IMR-90 (cell line): ENCODE results near the gene MYH11. TPM values are rescaled to one million over a fixed set of nuclear protein-coding genes. Genes with fewer than 3 reads are reported as not detected.

Experiments used
- ATAC-seq: fragments of 200-7000 bp; cut with Tn5 transposase; 2 replicates; pipeline ENCODE4 v1.9.1; 2020; ENCODE audit warnings: low read depth, mild to moderate bottlenecking, moderate library complexity
- BruUV-seq: library from RNA; stranded (reverse); fragments of 400-500 nt; replicated peaks from 2 replicates; lab custom pipeline; 2021; lab: Mats Ljungman, UMichigan
- CTCF ChIA-PET: fragments of 300-600 bp; formaldehyde crosslinking; extraction: SDS; loops from one replicate; lab custom pipeline; 2021; ENCODE audit warnings: antibody characterized with exemption; lab: Yijun Ruan, JAX
- POLR2A ChIA-PET: fragments of 300-600 bp; sonication (Branson Sonifier 250); formaldehyde crosslinking; loops from one replicate; lab custom pipeline; 2022; ENCODE audit warnings: antibody characterized with exemption; ENCODE audit not compliant: unreplicated experiment; lab: Charles Lee
- DNase-seq: peaks from one replicate; pipeline ENCODE4 v3.0.0; 2013
- H2AFZ ChIP-seq: replicated peaks from 2 replicates; pipeline ENCODE3; 2013; ENCODE audit warnings: low read length, mild to moderate bottlenecking; ENCODE audit not compliant: poor library complexity
- H2AK5ac ChIP-seq: 2 replicates; pipeline ENCODE4 v1.6.1; 2013; ENCODE audit warnings: low read depth, low read length, inconsistent platforms
- H2AK9ac ChIP-seq: replicated peaks from 2 replicates; pipeline ENCODE3; 2013; ENCODE audit warnings: mild to moderate bottlenecking, low read depth, low read length, moderate library complexity; ENCODE audit not compliant: poor library complexity
- H2BK120ac ChIP-seq: 2 replicates; pipeline ENCODE4 v1.6.1; 2013; ENCODE audit warnings: low read depth, low read length, inconsistent platforms
- H2BK15ac ChIP-seq: 3 replicates; pipeline ENCODE4 v1.6.1; 2013; ENCODE audit warnings: low read depth, low read length, inconsistent platforms
- H2BK20ac ChIP-seq: 2 replicates; pipeline ENCODE4 v1.6.1; 2013; ENCODE audit warnings: low read depth, mild to moderate bottlenecking, inconsistent platforms, low read length, moderate library complexity
- H2BK5ac ChIP-seq: 2 replicates; pipeline ENCODE4 v1.6.1; 2013; ENCODE audit warnings: mild to moderate bottlenecking, low read depth, low read length, inconsistent platforms; ENCODE audit not compliant: poor library complexity, severe bottlenecking
- H3K14ac ChIP-seq: replicated peaks from 2 replicates; pipeline ENCODE4 v1.6.1; 2013; ENCODE audit warnings: low read depth, low read length, inconsistent platforms
- H3K18ac ChIP-seq: 2 replicates; pipeline ENCODE4 v1.6.1; 2013; ENCODE audit warnings: low read depth, low read length, control low read depth
- H3K23ac ChIP-seq: 2 replicates; pipeline ENCODE4 v1.6.1; 2013; ENCODE audit warnings: low read depth, low read length, inconsistent platforms
- H3K27ac ChIP-seq: 2 replicates; pipeline ENCODE4 v1.5.1; 2013; ENCODE audit warnings: mild to moderate bottlenecking, control low read depth, low read length; ENCODE audit not compliant: insufficient read depth
- H3K27me3 ChIP-seq: 2 replicates; pipeline ENCODE4 v1.6.1; 2013; ENCODE audit warnings: low read length; ENCODE audit not compliant: control insufficient read depth, insufficient read depth
- H3K36me3 ChIP-seq: 2 replicates; pipeline ENCODE4 v1.6.1; 2013; ENCODE audit warnings: low read length, mixed read lengths; ENCODE audit not compliant: control insufficient read depth, insufficient read depth
- H3K4ac ChIP-seq: 2 replicates; pipeline ENCODE4 v1.6.1; 2013; ENCODE audit warnings: low read depth, low read length, inconsistent platforms
- H3K4me1 ChIP-seq: 2 replicates; pipeline ENCODE4 v1.6.1; 2013; ENCODE audit warnings: low read length, mixed read lengths; ENCODE audit not compliant: control insufficient read depth, insufficient read depth
- H3K4me2 ChIP-seq: 2 replicates; pipeline ENCODE4 v1.6.1; 2013; ENCODE audit warnings: low read depth, mild to moderate bottlenecking, control low read depth, low read length, moderate library complexity
- H3K4me3 ChIP-seq: 2 replicates; pipeline ENCODE4 v1.5.1; 2013; ENCODE audit warnings: low read depth, mild to moderate bottlenecking, control low read depth, low read length, moderate library complexity; ENCODE audit not compliant: insufficient read depth
- H3K56ac ChIP-seq: 2 replicates; pipeline ENCODE4 v1.6.1; 2013; ENCODE audit warnings: low read length, inconsistent platforms; ENCODE audit not compliant: insufficient read depth; ENCODE audit errors: extremely low read depth
- H3K79me1 ChIP-seq, 2 experiments: 2 replicates each; pipeline ENCODE4 v1.6.1; 2013; ENCODE audit warnings: low read length in 2 of 2, inconsistent platforms in 1 of 2, low read depth in 1 of 2
- H3K9ac ChIP-seq: 2 replicates; pipeline ENCODE4 v1.6.1; 2013; ENCODE audit warnings: low read depth, low read length, control low read depth
- H3K9me1 ChIP-seq: 2 replicates; pipeline ENCODE4 v1.6.1; 2013; ENCODE audit warnings: low read length, inconsistent platforms; ENCODE audit not compliant: insufficient read depth
- H3K9me3 ChIP-seq: 2 replicates; pipeline ENCODE4 v1.6.1; 2013; ENCODE audit warnings: low read length; ENCODE audit not compliant: control insufficient read depth, insufficient read depth
- H4K20me1 ChIP-seq: 2 replicates; pipeline ENCODE4 v1.6.1; 2013; ENCODE audit warnings: low read length, inconsistent platforms; ENCODE audit not compliant: insufficient read depth
- H4K5ac ChIP-seq: 2 replicates; pipeline ENCODE4 v1.6.1; 2013; ENCODE audit warnings: mild to moderate bottlenecking, low read depth, low read length, control low read depth
- H4K8ac ChIP-seq, 2 experiments: 2 replicates each; pipeline ENCODE4 v1.6.1; 2013; ENCODE audit warnings: low read depth in 2 of 2, low read length in 2 of 2, control low read depth in 1 of 2, inconsistent platforms in 1 of 2
- H4K91ac ChIP-seq: 2 replicates; pipeline ENCODE4 v1.6.1; 2013; ENCODE audit warnings: low read depth, low read length, inconsistent platforms; ENCODE audit not compliant: insufficient read depth
- FOS ChIP-seq: fragments of 150-350 bp; IDR thresholded peaks from 2 replicates; pipeline ENCODE4 v1.6.1; 2016; ENCODE audit warnings: low read depth, low read length
- WGBS, 2 experiments: methylation state at CpG; one replicate each; pipeline versions ENCODE4 v1.1.5 to v1.1.7; 2013; ENCODE audit warnings: missing lambda C conversion rate in 2 of 2; ENCODE audit not compliant: insufficient read length in 1 of 2; ENCODE audit errors: extremely low coverage in 2 of 2; 5-methylcytosine and 5-hydroxymethylcytosine counted together
- dilution Hi-C: fragments of 300-500 bp; cut with HindIII; formaldehyde crosslinking; loops from one replicate; pipeline ENCODE4 v1.14.3; 2018; ENCODE audit warnings: low sequenced_read_pairs; ENCODE audit not compliant: unreplicated experiment
- in situ Hi-C: fragments of 300-500 bp; cut with MboI; formaldehyde crosslinking; loops from 3 replicates; pipeline ENCODE4 v1.14.3; 2019; ENCODE audit warnings: low sequenced_read_pairs, inconsistent platforms, mixed read lengths
- intact Hi-C: fragments of 100-400 bp; cut with micrococcal nuclease; formaldehyde crosslinking; loops from 2 replicates; pipeline ENCODE4 v1.10.0; 2022
- polyA plus RNA-seq, 3 experiments: library from polyadenylated mRNA; depleted of rRNA; stranded (reverse); fragments of >200 nt; gene quantifications; 2 replicates each; pipeline ENCODE4 v1.2.3, GENCODE V29; 2012; ENCODE audit warnings: low replicate concordance in 1 of 3
- total RNA-seq: library from RNA; depleted of rRNA; stranded (reverse); fragments of >200 nt; gene quantifications from 2 replicates; pipeline ENCODE4 v1.2.3, GENCODE V29; 2012
- TF ChIP-seq, protein P1 (sequence below): conservative IDR thresholded peaks from 2 replicates; pipeline ENCODE4 v1.5.1; 2012; ENCODE audit warnings: mild to moderate bottlenecking, low read depth, low read length, improper control_type of control experiment

The MYH11 gene
- total and polyA plus RNA-seq, 2 of the 4 experiments (the other 2 are of a cell fraction): under 0.01 to 0.12 TPM

DNA sequence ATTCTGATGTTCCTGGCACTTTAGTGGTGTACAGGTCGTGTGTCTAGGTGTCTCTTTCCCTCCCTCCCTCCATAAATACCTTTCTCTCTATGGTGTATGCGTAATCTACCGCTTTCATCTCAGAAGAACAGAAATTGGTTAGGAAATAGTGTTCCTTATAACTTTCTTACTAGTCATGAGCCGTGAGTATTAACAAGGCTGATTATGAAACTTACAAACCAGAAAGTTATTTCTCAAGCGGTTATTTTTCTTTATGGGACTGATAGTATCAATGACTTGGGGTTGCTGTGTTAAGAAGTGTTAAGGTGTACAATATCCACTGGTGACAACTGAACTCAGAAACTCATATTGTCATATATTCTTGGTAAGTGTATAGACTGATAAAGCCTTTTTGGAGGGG lies 13.2 kb upstream of the MYH11 start:
- no peak overlapping the region for H3K14ac ChIP-seq
- peaks cover 19% of the 10 kb centered on the region for H3K36me3 ChIP-seq
- in situ Hi-C loops (no loop called here), dilution Hi-C loops (no loop called here), intact Hi-C loops (no loop called here)
- DNase-seq (no peak), ATAC-seq (no peak)
- H3K9ac ChIP-seq: no peak overlapping the region
- H3K4me1 ChIP-seq: peaks cover 7% of the 10 kb centered on the region
- no peak overlapping the region for H3K27ac ChIP-seq
- no peak overlapping the region for H2AK5ac ChIP-seq
- no peaks in the 10 kb centered on the region for H4K20me1 ChIP-seq
- no peak overlapping the region for H2BK120ac ChIP-seq
- H3K9me1 ChIP-seq: peaks cover 5% of the 10 kb centered on the region; the same call in 1 of the 2 replicates
- H2BK20ac ChIP-seq: no peak overlapping the region
- no peak overlapping the region for H2AK9ac ChIP-seq
- H3K23ac ChIP-seq: no peak overlapping the region
- H2AFZ ChIP-seq: no peak overlapping the region
- POLR2A ChIA-PET: no interaction called here
- H4K8ac ChIP-seq: no peak overlapping the region
- no TSS peak for BruUV-seq
- H4K91ac ChIP-seq: no peak overlapping the region
- CTCF ChIA-PET: no interaction called here
- no peak overlapping the region for H3K4me2 ChIP-seq
- no peak overlapping the region for H3K4ac ChIP-seq
- no peaks in the 10 kb centered on the region for H3K9me3 ChIP-seq
- H2BK15ac ChIP-seq: no peak overlapping the region
- no peak overlapping the region for H3K4me3 ChIP-seq
- no peak overlapping the region for H2BK5ac ChIP-seq
- no peak overlapping the region for H3K18ac ChIP-seq
- no peak for TF ChIP-seq FOS
- TF ChIP-seq, protein P1, sequence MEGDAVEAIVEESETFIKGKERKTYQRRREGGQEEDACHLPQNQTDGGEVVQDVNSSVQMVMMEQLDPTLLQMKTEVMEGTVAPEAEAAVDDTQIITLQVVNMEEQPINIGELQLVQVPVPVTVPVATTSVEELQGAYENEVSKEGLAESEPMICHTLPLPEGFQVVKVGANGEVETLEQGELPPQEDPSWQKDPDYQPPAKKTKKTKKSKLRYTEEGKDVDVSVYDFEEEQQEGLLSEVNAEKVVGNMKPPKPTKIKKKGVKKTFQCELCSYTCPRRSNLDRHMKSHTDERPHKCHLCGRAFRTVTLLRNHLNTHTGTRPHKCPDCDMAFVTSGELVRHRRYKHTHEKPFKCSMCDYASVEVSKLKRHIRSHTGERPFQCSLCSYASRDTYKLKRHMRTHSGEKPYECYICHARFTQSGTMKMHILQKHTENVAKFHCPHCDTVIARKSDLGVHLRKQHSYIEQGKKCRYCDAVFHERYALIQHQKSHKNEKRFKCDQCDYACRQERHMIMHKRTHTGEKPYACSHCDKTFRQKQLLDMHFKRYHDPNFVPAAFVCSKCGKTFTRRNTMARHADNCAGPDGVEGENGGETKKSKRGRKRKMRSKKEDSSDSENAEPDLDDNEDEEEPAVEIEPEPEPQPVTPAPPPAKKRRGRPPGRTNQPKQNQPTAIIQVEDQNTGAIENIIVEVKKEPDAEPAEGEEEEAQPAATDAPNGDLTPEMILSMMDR: no peak
- no peaks in the 10 kb centered on the region for H3K27me3 ChIP-seq
- no peak overlapping the region for H3K56ac ChIP-seq
- WGBS, 2 experiments: no CpG with 5 or more reads among the region's 5 CpGs
- peaks cover 4 to 35% of the 10 kb centered on the region in 2 experiments for H3K79me1 ChIP-seq
- H4K5ac ChIP-seq: no peak overlapping the region
